H1 (cell line): ENCODE measurements around the gene DPYD. TPM values are rescaled to one million over a fixed set of nuclear protein-coding genes. Genes with fewer than 3 reads are reported as not detected.

ENCODE experiments used
- CTCF ChIA-PET: fragments of 300-600 bp; sonication (Branson Sonifier 250); formaldehyde crosslinking; loops from one replicate; lab custom pipeline; 2021; ENCODE audit not compliant: partially characterized antibody; lab: Charles Lee
- POLR2A ChIA-PET: fragments of 300-600 bp; sonication (Branson Sonifier 250); formaldehyde crosslinking; loops from one replicate; lab custom pipeline; 2021; ENCODE audit warnings: inconsistent platforms; ENCODE audit not compliant: partially characterized antibody; lab: Charles Lee
- DNase-seq, 2 experiments: peaks; one replicate each; pipeline versions ENCODE4 v3.0.0 to v3.0.0-alpha.2; 2010 to 2022; ENCODE audit warnings: low spot score in 2 of 2, low read depth in 1 of 2, mixed read lengths in 1 of 2
- FAIRE-seq: peaks from 2 replicates; lab custom pipeline; 2011; peaks lifted over from hg19 to GRCh38; lab: Jason Lieb, UNC
- H2AFZ ChIP-seq: 2 replicates; pipeline ENCODE4 v1.8.1; 2012; ENCODE audit warnings: low read length, inconsistent platforms
- H2AK5ac ChIP-seq: 2 replicates; pipeline ENCODE4 v1.6.1; 2013; ENCODE audit warnings: low read depth, low read length
- H2BK120ac ChIP-seq: replicated peaks from 2 replicates; pipeline ENCODE3; 2013; ENCODE audit warnings: low read depth, low read length, inconsistent platforms
- H2BK12ac ChIP-seq: 2 replicates; pipeline ENCODE4 v1.6.1; 2013; ENCODE audit warnings: low read depth, low read length
- H2BK15ac ChIP-seq: 2 replicates; pipeline ENCODE4 v1.6.1; 2013; ENCODE audit warnings: low read length
- H2BK20ac ChIP-seq: 2 replicates; pipeline ENCODE4 v1.6.1; 2013; ENCODE audit warnings: low read length
- H2BK5ac ChIP-seq: 2 replicates; pipeline ENCODE4 v1.6.1; 2013; ENCODE audit warnings: low read depth, low read length
- H3K14ac ChIP-seq: 2 replicates; pipeline ENCODE4 v1.6.1; 2013; ENCODE audit warnings: inconsistent platforms; ENCODE audit not compliant: insufficient read length
- H3K18ac ChIP-seq: 2 replicates; pipeline ENCODE4 v1.6.1; 2013; ENCODE audit warnings: low read length; ENCODE audit errors: extremely low read depth
- H3K23ac ChIP-seq: 2 replicates; pipeline ENCODE4 v1.6.1; 2013; ENCODE audit warnings: inconsistent platforms; ENCODE audit not compliant: insufficient read length
- H3K23me2 ChIP-seq: 2 replicates; pipeline ENCODE4 v1.6.1; 2013; ENCODE audit warnings: low read depth, low read length
- H3K27ac ChIP-seq: 2 replicates; pipeline ENCODE4 v1.6.1; 2011; ENCODE audit warnings: low read depth, low read length, inconsistent platforms
- H3K27me3 ChIP-seq, 4 experiments: replicated peaks in 1 of 4; 1 replicate in 1 of 4; 2 replicates in 3 of 4; pipeline versions ENCODE4 v1.6.1 to v1.8.1; 2011 to 2013; ENCODE audit warnings: low read length in 3 of 4, mild to moderate bottlenecking in 3 of 4, inconsistent platforms in 2 of 4, mixed read lengths in 2 of 4, moderate library complexity in 1 of 4; ENCODE audit not compliant: control insufficient read depth in 3 of 4, insufficient read depth in 3 of 4; ENCODE audit errors: extremely low read depth in 1 of 4
- H3K36me3 ChIP-seq, 4 experiments: 2 replicates each; pipeline versions ENCODE4 v1.6.1 to v1.8.1; 2011 to 2013; ENCODE audit warnings: mild to moderate bottlenecking in 4 of 4, low read length in 3 of 4, moderate library complexity in 2 of 4, control low read depth in 1 of 4, inconsistent platforms in 1 of 4; ENCODE audit not compliant: insufficient read depth in 4 of 4, control insufficient read depth in 2 of 4
- H3K4ac ChIP-seq: replicated peaks from 2 replicates; pipeline ENCODE3; 2013; ENCODE audit warnings: low read length, low read depth, mixed read lengths, inconsistent platforms; ENCODE audit not compliant: insufficient read length
- H3K4me1 ChIP-seq, 4 experiments: replicated peaks in 1 of 4; 1 replicate in 1 of 4; 2 replicates in 3 of 4; pipeline versions ENCODE4 v1.6.1 to v1.8.1; 2011 to 2013; ENCODE audit warnings: low read length in 3 of 4, inconsistent platforms in 2 of 4, mixed read lengths in 1 of 4; ENCODE audit not compliant: insufficient read depth in 4 of 4, control insufficient read depth in 3 of 4
- H3K4me2 ChIP-seq, 2 experiments: 2 replicates each; pipeline versions ENCODE4 v1.6.1 to v1.8.1; 2011 to 2013; ENCODE audit warnings: low read depth in 2 of 2, low read length in 2 of 2, control low read depth in 1 of 2, inconsistent platforms in 1 of 2, mild to moderate bottlenecking in 1 of 2; ENCODE audit not compliant: insufficient read depth in 1 of 2
- H3K4me3 ChIP-seq, 4 experiments: fragments of 200-600, 300-600 bp in 1 of 4; sonication (generic), shearing (Covaris generic), sonication (Bioruptor Twin) in 1 of 4; 2 replicates each; pipeline versions ENCODE4 v1.5.1 to v1.8.1; 2011 to 2016; ENCODE audit warnings: low read length in 4 of 4, low read depth in 3 of 4, control low read depth in 2 of 4, inconsistent platforms in 2 of 4, mild to moderate bottlenecking in 2 of 4, mixed read lengths in 1 of 4, moderate library complexity in 1 of 4; ENCODE audit not compliant: insufficient read depth in 2 of 4; ENCODE audit errors: extremely low read depth in 1 of 4
- H3K56ac ChIP-seq: replicated peaks from 2 replicates; pipeline ENCODE3; 2013; ENCODE audit warnings: low read depth, mild to moderate bottlenecking, mixed read lengths, low read length, inconsistent platforms; ENCODE audit not compliant: insufficient read length
- H3K79me1 ChIP-seq: 2 replicates; pipeline ENCODE4 v1.6.1; 2013; ENCODE audit warnings: low read depth, low read length, control low read depth
- H3K79me2 ChIP-seq, 2 experiments: 2 replicates each; pipeline versions ENCODE4 v1.6.1 to v1.8.1; 2012 to 2013; ENCODE audit warnings: low read length in 2 of 2, mild to moderate bottlenecking in 2 of 2, inconsistent platforms in 1 of 2; ENCODE audit not compliant: insufficient read depth in 2 of 2, control insufficient read depth in 1 of 2
- H3K9ac ChIP-seq, 4 experiments: replicated peaks in 1 of 4; 1 replicate in 1 of 4; 2 replicates in 3 of 4; pipeline versions ENCODE4 v1.6.1 to v1.8.1; 2011 to 2013; ENCODE audit warnings: low read depth in 3 of 4, low read length in 3 of 4, control low read depth in 2 of 4, mild to moderate bottlenecking in 2 of 4, moderate library complexity in 2 of 4, inconsistent platforms in 1 of 4; ENCODE audit errors: extremely low read depth in 1 of 4
- H3K9me3 ChIP-seq, 2 experiments: 2 replicates each; pipeline versions ENCODE4 v1.6.1 to v1.8.1; 2012 to 2013; ENCODE audit warnings: mild to moderate bottlenecking in 2 of 2, moderate library complexity in 2 of 2, control low read depth in 1 of 2, inconsistent platforms in 1 of 2, low read depth in 1 of 2, low read length in 1 of 2, mixed read lengths in 1 of 2; ENCODE audit not compliant: insufficient read depth in 2 of 2
- H4K20me1 ChIP-seq, 2 experiments: replicated peaks in 1 of 2; 2 replicates each; pipeline versions ENCODE3 to v1.8.1; 2011 to 2013; ENCODE audit warnings: inconsistent platforms in 2 of 2, low read length in 2 of 2, mild to moderate bottlenecking in 1 of 2; ENCODE audit not compliant: insufficient read depth in 2 of 2, control insufficient read depth in 1 of 2
- H4K5ac ChIP-seq: 2 replicates; pipeline ENCODE4 v1.6.1; 2013; ENCODE audit warnings: low read length, low read depth, mixed read lengths, inconsistent platforms; ENCODE audit not compliant: insufficient read length
- H4K8ac ChIP-seq: 2 replicates; pipeline ENCODE4 v1.8.0; 2013; ENCODE audit warnings: mild to moderate bottlenecking, moderate library complexity, low read length, inconsistent platforms; ENCODE audit not compliant: insufficient read depth; ENCODE audit errors: extremely low read depth
- H4K91ac ChIP-seq: replicated peaks from 2 replicates; pipeline ENCODE3; 2013; ENCODE audit warnings: low read length, mixed read lengths, inconsistent platforms; ENCODE audit not compliant: insufficient read length
- JUND ChIP-seq: IDR thresholded peaks from 2 replicates; pipeline ENCODE4 v1.6.1; 2011; ENCODE audit warnings: mild to moderate bottlenecking, improper control_type of control experiment, low read length
- whole genome bisulfite sequencing, 2 experiments: shearing (Covaris generic) in 1 of 2; methylation state at CpG; one replicate each; pipeline versions ENCODE4 v1.1.6 to v1.1.7; 2013 to 2015; ENCODE audit warnings: low lambda C conversion rate in 2 of 2, mixed read lengths in 2 of 2, inconsistent platforms in 1 of 2, low coverage in 1 of 2, missing lambda C conversion rate in 1 of 2; ENCODE audit not compliant: insufficient replicate concordance in 2 of 2, insufficient coverage in 1 of 2, insufficient read length in 1 of 2; ENCODE audit errors: extremely low coverage in 1 of 2, missing lambda C conversion rate in 1 of 2; 5-methylcytosine and 5-hydroxymethylcytosine counted together
- polyA plus RNA-seq, 7 experiments: library from polyadenylated mRNA; depleted of rRNA in 3 of 7; stranded (reverse) in 5 of 7; unstranded in 2 of 7; fragments of >200 nt in 5 of 7; fragments of 200-250 nt in 2 of 7; gene quantifications; 1 replicate in 5 of 7; 2 replicates in 1 of 7; 4 replicates in 1 of 7; pipeline versions ENCODE4 v1.2.1 to v1.2.3, GENCODE V29; 2011 to 2013; ENCODE audit warnings: missing spikeins in 2 of 7, mixed read lengths in 2 of 7
- total RNA-seq: library from RNA; stranded (reverse); fragmentation: NEBNext Ultra II Directional; extraction: Animal tissue kit (Norgen Biotek cat#: 25700); gene quantifications from 2 replicates; pipeline ENCODE4 v1.2.1, GENCODE V29; 2021

The DPYD gene
- total and polyA plus RNA-seq, 2 of the 8 experiments (the other 6 are each of a cell fraction or from before 2014, with no cell fraction given), result 0.29 to 0.73 TPM

GRCh38 chr1:97572561-97572960, 348.3 kb downstream of the DPYD start:
- Histone ChIP-seq H4K8ac (no peak overlapping the region), H3K56ac (no peak overlapping the region), H3K4ac (no peak overlapping the region), H3K79me2 (no peaks in the 10 kb centered on the region), H3K27me3 (no peaks in the 10 kb centered on the region), H3K14ac (no peak overlapping the region), H4K20me1 (no peaks in the 10 kb centered on the region), H3K4me3 (no peak overlapping the region), H3K23me2 (no peaks in the 10 kb centered on the region), H3K18ac (no peak overlapping the region), H3K9me3 (no peaks in the 10 kb centered on the region), H4K5ac (no peak overlapping the region), H2BK12ac (no peak overlapping the region), H2BK20ac (no peak overlapping the region), H2BK5ac (no peak overlapping the region), H2AFZ (no peak overlapping the region), H2BK15ac (no peak overlapping the region), H3K4me1 (no peaks in the 10 kb centered on the region), H2AK5ac (no peak overlapping the region), H2BK120ac (no peak overlapping the region), H3K23ac (no peak overlapping the region), H3K9ac (no peak overlapping the region), H3K4me2 (no peak overlapping the region), H4K91ac (no peak overlapping the region), H3K36me3 (no peaks in the 10 kb centered on the region), H3K27ac (no peak overlapping the region), H3K79me1 (no peaks in the 10 kb centered on the region)
- WGBS, 2 experiments, result 91% methylated on average over 1 of the region's 1 CpG; no CpG with 5 or more reads in 1 of the 2 experiments
- CTCF ChIA-PET, result no interaction called here
- no peak for TF ChIP-seq JUND
- POLR2A ChIA-PET, result no interaction called here
- DNase-seq (no peak), FAIRE-seq (no peak)
